Kidney glomerular epithelial cell (primary cell): ENCODE data around the gene NCKIPSD.

Source experiments
- DNase-seq: peaks from one replicate; lab custom pipeline; 2025; lab: John Stamatoyannopoulos, UW

Gene NCKIPSD

DNA sequence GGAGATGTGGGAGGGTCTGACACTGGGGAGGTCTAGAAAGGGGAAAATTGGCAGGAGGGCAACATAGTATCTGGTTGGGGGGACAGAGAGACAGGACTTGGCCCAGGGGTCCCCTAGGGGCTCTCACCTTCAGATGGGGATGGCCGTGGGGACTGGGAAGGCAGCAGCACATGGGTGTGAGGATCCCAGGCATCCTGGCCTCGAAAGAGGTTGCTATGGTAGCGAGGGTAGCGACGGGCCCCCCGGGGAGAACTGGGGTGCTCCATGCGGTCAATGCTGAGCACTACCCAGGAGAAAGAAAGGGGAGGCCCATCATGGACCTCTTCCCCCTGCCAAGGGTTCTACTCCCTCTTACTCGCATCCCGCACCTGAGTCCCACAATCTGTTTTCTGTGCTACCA, 38.0 kb downstream of the NCKIPSD start:
- no peak for DNase-seq

DNA sequence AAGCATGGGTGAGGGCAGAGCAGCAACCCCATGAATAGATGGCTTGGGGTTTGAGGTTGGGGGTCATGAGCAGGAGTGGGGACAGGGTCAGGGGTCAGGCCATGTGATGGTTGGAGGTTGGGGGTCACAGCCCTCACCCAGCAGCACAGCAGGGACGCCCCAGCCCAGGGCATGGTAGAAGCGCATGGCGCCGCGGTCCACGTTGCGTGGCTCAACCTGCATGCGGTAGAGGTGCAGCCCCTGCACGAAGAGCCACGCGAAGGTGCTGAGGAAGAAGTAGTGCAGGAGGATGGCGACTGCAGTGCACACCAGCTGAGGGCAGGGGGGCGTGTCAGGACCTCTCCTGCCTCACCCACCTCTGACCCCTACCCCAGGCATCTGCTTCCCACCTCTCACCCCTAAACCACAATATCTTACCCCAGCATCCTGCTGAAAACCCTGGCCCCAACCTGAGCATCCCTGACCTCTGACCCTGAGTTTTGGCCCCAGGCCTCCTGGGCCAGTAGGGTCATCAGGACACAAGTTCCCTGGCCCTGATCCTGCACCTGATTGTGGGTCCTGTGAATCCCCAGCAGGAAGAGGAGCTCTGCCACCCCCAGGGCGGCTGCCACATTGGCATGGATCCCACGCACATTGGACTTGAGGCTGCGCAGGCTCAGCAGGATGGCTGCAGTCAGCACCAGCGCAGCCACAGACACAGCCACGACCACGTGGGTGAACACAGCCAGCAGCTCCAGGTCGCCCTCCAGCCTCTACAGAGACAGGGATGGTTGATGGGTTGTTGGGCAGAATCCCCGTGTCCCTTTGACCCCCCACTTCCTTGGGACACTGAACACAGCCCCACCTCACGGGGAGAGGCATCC, 40.6 kb downstream of the NCKIPSD start:
- DNase-seq = no peak

DNA sequence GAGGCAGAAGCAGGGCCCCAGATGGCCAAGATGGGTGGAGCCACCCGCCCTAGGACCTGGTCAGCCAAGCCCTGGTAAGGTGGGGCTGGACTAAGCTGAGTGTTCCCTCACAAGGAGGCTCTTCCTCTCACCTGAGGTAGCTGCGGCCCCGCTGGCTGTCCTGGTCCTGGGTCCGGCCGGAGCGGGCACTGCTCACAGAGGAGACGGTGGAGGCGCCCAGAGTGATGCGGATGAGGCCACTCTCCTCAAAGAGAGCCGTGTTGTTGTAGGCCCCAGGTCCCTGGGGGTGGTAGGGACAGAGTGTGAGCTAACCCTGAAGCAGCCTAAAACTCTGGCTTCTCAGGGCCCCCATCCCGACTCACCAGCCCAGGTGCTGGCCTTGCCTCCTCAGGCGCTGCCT, 43.1 kb downstream of the NCKIPSD start:
- no peak for DNase-seq

DNA sequence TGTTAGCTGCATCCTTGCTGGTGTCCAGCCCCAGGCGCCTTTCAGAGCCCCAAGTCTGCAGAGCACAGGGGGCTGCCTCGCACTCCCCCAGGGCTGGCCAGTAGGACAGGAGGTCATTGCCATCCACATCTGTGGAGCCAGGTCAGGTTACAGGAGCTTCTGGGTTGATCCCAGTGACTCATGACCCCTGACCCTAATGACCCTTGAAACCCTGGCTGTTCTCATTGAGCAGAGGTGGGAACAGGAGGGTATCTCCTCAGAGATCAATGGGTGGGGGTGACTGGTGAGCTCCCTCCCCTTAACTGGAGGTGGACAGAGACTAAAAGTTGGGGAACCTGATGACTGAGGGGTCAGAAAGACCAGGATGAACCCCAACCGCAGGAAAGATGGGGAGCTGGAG, 44.3 kb downstream of the NCKIPSD start:
- DNase-seq = no peak

DNA sequence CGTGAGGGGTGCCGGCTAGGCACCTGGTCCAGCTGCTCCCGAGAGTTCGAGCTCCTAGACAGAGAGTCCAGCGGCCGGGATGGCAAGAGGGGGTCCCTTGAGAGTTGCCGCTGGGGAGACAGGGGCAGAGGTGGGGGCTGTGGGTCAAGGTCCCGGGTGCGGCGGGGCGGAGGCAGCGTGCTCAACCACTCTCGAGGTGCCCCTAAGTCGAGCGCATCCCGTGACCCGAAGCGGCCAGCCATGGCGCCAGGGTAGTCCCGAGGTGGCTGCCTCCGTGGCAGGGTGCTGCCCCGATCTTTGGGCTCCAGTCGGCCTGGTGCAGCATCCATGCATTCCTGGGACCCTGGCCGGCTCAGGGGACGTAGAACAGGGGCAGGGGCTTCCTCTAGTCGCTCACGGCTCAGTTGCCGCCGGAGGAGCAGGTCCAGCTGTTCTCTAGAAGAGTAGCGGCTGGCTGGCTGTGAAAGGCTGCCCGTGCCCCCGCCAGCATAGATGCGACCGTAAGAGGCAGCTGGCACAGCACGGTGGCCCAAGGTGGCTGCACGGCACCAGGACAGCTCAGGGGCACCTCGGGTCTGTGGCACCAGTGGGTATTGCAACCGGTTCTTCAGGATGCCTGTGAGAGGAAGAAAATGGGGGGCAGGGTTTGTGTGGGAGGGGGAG, 45.6 kb downstream of the NCKIPSD start:
- DNase-seq = no peak

DNA sequence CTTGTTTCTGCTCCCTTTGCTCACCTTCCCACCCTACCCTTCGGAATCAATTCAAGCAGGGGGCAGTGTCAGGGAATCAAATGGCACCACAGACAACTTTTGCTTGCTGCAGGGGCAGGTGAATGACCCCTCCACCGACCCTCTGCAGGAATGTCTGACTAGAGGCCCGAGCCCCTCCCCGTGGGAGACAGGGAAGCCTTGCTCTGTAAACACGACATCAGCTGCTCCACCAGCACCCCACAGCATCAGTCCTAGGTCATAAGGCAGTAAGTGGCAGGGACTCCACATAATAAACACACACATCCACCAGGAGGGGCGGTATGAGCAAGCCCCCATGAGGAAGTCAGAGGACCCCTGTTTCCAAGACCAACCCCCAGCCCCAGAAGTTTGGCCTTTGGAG, 48.4 kb downstream of the NCKIPSD start:
- no peak for DNase-seq

DNA sequence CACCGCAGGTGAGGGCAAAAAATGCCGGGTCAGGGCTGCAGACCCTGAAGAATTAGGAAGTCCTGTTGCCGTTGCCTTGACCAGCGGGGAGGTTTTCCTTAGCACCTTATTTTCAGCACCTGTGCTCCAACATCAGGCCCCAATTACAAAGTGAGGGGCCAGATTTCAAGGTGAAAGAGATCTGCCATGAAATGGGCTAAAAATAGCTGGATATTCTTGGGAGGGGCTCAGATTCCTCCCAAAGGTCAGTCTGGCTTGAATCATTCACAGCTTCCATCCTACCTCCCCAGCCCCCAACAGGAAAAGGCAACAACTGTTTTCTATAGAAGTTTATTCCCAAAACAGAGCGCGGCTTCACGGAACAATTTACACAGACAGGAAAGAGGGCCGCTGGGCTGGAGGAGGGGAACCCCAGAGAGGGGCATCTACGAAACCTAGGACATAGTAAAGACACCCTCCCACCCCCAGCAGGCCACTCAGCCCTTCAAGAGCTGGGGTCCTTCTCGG, 49.5 kb downstream of the NCKIPSD start:
- no peak for DNase-seq

DNA sequence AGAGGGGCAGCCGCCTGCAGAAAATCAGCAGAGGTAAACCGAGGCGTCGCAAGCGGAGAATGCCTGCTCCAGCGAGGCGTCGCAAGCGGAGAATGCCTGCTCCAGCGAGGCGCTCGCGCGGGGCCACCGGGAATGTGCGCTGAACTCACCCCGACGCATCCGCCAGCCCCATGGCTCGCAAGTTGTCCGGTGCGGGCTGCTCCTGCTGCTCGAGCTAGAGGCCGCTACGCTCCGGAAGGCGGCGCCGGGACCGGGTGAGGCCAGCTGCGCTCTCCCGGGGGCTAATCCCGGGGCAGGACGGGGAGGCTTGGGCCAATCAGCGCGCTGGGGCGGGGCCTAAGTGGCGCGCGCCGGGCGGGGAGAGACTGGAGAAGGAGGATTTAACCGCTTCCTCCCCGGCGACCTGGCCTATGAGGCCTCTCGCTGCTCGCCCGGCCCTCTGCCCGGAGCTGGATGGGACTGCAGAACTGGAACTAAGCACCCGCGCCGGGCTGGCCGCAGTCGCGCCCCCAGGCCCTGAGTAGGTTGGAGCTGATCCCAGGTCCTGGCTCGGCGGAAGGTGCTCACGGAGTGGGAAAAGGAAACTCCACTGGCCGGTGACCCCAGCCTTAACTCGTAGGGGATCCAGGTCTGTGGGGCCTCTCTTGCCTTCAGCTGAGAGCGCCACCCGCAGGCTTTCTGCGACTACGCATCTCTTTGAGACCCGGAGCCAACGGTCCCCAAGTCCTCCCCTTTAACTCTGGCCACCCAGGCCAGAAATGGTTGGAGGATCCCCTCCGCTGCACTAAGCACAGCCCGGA, 50.3 kb downstream of the NCKIPSD start, which contains the start of gene SLC26A6:
Gene SLC26A6 (minus strand): TSS at position 240 of the 800 bp plus-strand sequence. CDS start 68 bp downstream, at position 172.
- DNase-seq = peak; percentile 83

DNA sequence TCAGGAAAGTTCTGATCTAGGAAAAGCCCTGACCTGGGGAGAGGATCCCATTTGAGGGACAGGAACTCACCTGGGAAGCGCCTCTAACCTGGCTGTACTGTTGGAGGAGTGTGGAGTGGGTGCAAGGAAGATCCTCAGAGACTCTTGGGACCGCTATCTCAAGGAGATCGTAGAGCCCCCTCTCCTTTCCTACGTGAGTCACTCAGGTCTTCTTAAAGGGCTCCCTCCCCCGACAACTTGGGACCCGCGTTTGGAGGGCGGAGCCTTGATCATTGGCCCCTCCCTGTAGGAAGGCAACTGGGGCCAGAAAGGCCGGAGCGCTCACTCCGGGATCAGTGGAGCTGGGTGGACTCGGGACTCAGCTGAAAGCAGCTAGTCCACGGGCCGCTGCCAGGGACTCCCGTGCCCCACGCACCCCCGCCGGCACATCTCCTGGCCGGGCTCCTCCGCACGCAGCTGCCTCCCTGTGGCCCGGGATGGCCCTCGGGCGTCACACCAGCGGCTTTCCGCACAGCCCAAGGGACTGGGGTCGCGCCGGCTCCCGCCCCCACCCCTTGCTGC, 51.0 kb downstream of the NCKIPSD start:
- peak; percentile 58 for DNase-seq

DNA sequence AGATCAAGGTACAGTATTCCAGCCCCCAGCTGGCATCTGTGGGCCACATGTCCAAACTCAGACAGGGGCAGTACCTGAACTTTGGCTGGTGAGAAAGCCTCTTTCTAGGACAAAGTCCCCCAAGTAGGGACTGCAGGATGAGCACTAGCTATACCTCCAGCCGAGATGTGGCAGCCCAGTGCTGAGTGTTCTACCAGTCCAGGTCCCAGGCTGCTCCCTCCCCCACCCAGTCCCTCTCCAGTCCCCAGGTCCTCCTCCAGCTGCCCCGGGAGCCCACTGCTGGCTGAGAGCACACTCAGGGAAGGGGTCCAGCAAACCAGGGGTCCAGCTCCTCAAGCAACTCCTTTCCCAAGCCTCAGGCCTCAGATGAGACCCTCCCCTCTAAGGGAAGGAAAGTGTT, 52.0 kb downstream of the NCKIPSD start:
- DNase-seq = no peak

DNA sequence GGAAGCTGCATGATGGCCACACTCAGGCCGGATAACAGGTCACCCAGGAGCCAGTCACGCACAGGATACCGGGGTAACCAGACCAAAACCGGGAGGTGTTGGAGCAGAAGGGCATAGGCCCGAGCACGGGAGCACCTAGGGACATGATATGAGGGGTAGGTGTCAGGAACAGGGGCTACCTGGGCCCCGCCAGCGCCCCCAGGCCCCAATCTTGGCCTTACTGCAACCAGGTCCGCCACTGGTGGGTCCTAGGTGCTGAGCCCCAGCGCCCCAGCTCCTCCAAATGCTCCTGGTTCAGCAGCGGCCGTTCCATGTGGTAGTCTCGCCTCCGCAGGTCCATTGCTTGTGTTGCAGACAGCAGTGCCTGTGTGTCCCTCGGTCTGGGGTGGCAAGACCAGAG, 52.5 kb downstream of the NCKIPSD start:
- no peak for DNase-seq

DNA sequence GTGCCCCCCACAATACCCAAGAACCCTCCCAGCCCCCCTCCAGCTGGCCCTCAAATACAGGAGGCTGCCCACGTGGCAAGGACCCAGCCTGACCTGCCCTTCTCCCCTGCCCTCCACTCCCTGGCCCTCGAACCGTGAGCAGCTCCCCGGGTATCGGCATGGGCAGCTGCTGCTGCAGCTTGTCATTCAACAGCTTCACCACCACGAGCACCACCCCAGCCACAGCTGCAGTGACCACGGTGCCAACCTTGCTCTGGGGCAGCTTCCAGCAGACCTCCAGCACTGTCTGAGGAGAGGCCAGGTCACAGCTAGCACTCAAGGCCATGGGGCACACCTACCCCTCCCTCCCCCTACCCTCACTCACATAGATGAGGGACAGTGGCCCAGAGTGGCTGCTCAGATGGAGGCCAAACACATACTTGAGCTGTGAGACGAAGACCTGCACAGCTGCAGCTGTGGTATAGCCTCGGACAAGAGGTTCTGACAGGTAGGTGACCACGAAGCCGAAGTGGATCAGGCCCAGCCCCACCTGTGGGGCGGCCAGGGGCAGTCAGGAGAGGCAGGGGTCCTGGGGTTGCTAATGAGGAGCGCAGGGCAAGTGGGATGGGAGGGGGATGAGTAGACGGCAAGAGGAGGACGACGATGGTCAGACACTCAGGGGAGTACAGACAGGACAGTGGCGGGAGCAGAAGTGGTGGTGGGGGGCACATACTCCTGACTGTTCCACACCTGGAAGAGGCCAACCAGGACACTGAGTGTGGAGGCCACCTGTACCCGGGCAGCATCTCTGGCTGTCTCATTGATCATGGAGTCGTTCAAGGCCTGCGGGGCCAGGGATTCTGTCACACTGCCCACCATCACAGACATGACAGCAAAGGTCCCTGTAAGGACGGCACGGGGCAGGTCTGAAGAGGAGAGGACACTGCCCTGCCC, 53.9 kb downstream of the NCKIPSD start:
- no peak for DNase-seq

DNA sequence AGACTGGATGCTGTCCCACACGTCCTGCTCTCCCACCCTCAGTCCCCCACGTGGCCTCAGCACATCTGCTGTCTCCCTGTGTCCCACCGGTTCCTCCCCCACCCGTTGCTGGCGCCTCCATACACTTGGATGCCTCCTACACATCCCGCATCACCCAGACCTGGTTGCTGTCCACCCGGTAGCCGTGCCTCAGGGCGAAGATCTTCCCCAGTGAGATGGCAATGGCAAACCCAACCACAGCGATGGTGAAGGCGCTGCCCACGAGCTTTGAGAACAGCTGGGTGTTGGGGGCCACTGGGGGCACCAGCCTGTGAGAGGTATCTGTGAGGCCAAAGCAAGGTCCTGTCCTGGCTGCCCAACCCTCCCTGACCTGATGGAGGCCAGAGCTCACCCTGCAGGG, 54.9 kb downstream of the NCKIPSD start:
- DNase-seq = no peak

DNA sequence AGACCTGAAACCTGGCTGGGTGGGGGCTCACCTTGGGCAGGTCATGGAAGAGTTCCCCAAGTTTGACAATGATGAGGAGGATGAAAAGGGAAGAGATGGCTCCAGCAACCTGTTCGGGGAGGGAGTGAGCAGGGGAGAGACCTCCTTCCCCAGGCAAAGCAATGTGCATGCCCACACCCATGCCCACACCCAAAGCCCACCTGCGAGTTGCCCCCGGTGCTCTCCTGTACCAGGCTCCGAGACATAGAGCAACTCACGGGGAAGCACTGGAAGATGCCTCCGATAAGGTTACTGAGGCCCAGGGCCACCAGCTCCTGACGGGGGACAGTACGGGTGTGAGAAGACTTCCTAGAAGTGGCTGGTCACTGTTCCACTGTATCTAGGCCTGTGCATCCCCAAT, 55.3 kb downstream of the NCKIPSD start:
- DNase-seq = no peak

DNA sequence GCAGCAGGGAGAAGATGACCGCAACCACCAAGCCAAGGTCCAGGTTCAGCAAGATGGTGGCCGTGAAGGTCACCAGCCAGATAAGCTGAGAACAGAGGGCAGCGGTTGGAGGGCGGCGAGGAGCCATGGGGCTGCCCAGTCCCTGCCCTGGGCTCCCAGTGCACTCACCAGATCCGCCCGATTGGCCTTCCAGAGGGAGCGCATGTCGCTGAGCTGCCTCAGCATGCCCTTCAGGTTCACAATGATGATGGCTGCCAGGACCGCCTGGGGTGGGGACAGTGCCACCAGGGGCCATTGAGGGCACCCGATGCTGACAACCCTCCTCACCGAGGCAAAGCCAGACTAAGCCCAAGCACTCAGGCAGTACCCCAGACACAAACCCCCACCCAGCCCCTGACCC, 55.8 kb downstream of the NCKIPSD start:
- DNase-seq = no peak

DNA sequence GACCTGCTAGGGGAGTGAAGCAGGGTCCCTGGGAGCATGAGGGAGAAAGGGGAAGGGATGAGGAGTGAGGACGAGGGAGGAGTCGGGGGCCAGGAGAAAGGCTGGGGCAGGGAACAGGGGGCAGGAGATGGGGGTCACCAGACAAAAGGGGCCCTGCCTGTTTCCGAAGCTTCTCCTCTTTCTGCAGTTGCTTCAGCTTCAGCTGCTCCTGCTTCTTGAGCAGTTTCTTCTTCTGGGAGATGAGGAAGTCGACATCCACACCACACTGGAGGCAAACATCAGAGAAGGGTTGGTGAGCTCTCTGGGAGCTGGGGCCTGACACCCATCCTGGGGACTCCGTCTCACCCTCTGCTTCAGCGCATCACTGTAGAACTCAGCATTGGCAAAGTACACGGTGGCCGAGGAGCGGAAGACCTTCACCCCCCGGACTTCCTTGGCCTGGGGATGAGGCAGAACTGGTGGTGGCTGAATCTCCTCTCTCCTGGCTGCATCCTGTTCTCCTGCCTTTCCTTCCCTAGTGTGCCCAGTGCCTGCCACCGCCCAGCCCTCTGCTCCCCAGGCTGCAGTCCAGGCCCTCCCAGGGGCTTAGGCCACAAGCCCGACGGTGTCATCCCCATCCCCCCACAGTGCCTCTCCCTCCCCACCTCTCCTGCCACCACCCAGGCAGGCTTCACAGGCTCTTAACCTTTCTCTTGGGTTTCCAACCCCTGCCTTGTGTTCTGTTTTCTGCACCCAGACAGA, 57.3 kb downstream of the NCKIPSD start:
- DNase-seq = no peak

DNA sequence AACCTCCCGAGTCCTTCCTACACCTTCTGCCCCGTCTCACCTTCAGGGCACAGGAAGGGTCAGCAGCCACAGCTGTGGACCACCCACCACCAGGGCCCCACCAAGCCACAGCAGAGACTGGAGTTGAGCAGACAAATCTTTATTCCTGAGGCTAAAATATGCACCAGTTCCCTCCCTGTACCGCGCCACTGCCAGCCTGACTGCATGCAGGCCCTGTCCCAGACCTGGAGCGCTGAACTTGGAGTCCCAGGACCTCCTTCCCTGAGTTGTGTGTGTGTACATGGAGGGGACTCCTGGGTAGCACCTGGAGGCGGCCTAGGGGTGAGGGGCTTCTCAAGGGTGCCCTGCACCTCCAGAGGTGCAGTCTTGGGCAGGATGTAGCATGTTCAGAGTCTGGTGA, 60.1 kb downstream of the NCKIPSD start:
- no peak for DNase-seq

DNA sequence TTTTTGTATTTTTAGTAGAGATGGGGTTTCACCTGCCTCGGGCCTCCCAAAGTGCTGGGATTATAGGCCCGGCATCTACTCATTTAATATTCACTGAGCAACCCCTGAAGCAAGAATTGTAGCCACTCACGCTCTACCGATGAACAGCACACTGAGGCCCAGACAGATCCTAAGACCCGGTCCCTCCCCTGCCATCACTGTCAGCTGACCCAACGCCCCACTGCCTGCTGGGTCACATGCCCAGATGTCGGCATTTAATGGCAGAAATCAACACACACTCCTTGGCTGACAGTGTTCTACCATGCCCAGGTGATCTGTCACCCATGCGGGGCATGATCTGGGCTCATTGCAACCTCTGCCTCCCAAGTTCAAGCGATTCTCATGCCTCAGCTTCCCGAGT, 60.9 kb downstream of the NCKIPSD start:
- DNase-seq = no peak

DNA sequence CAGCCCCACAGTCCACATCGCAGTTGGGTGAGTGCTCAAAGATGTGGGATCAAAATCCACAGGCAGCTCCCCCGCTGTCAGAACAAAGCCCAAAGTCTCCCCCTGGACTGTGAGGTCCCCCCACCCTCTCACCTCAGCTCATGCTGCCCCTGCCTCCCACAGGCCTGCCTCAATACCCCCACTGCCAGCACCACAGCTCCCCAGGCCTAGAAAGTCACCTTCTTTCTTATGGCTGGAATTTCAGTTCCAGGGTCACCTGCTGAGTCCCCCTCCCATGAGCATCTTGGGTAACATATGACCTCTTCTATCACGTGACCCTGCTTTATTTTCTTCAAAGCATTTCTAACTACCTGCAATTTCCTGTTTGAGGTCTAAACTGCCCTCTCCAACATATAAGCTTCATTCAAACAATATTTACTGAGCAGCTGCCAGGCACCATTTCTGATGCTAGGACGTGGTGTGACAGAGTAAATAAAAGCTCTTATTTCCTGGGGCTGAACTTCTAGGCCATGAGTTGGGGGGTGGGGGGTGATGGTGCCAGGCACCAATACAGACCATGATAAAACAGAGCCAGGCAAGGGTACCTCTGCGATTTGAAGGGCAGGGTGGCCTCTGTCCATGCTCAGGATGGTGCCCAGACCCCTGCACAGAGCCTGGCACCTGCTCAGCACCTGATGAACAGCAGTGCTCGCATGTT, 61.7 kb downstream of the NCKIPSD start:
- no peak for DNase-seq
